Trophoblast cell (in vitro differentiated cells and primary cell): Measurements from ENCODE around the gene AKTIP. TPM values are rescaled to one million over a fixed set of nuclear protein-coding genes. Genes with fewer than 3 reads are reported as not detected.
A peak's percentile ranks its signal among the peaks of the same experiment; 100 is the strongest.

Source experiments
- DNase-seq, 2 donors: peaks; one replicate each; pipeline ENCODE4 v3.0.0-alpha.2; 2016
- H2AFZ ChIP-seq: 2 replicates; pipeline ENCODE4 v1.6.1; 2013; ENCODE audit warnings: low read length, moderate library complexity, mild to moderate bottlenecking; ENCODE audit not compliant: insufficient read depth, poor library complexity
- H2AK5ac ChIP-seq: 2 replicates; pipeline ENCODE4 v1.6.1; 2013; ENCODE audit warnings: mild to moderate bottlenecking, low read length
- H2BK120ac ChIP-seq: 2 replicates; pipeline ENCODE4 v1.6.1; 2013; ENCODE audit warnings: low read length, mild to moderate bottlenecking, moderate library complexity; ENCODE audit not compliant: insufficient read depth, poor library complexity
- H2BK12ac ChIP-seq: 2 replicates; pipeline ENCODE4 v1.6.1; 2013; ENCODE audit warnings: mild to moderate bottlenecking, low read length, moderate library complexity
- H2BK5ac ChIP-seq: 2 replicates; pipeline ENCODE4 v1.6.1; 2013; ENCODE audit warnings: low read length, low read depth, moderate library complexity, mild to moderate bottlenecking; ENCODE audit not compliant: poor library complexity
- H3K14ac ChIP-seq: 2 replicates; pipeline ENCODE4 v1.6.1; 2013; ENCODE audit warnings: mild to moderate bottlenecking, low read length
- H3K18ac ChIP-seq: 2 replicates; pipeline ENCODE4 v1.6.1; 2013; ENCODE audit warnings: mild to moderate bottlenecking, low read length
- H3K23ac ChIP-seq: 2 replicates; pipeline ENCODE4 v1.6.1; 2013; ENCODE audit warnings: low read length
- H3K27ac ChIP-seq: 2 replicates; pipeline ENCODE4 v1.5.1; 2013; ENCODE audit warnings: low read depth, mild to moderate bottlenecking, inconsistent platforms, low read length, moderate library complexity
- H3K27me3 ChIP-seq: 2 replicates; pipeline ENCODE4 v1.6.1; 2013; ENCODE audit warnings: inconsistent platforms, mild to moderate bottlenecking, low read length, moderate library complexity; ENCODE audit not compliant: insufficient read depth
- H3K36me3 ChIP-seq, 2 experiments: 1 replicate in 1 of 2; 2 replicates in 1 of 2; pipeline ENCODE4 v1.6.1; 2013; ENCODE audit warnings: low read length in 2 of 2, mild to moderate bottlenecking in 2 of 2, moderate library complexity in 1 of 2; ENCODE audit not compliant: insufficient read depth in 2 of 2, control insufficient read depth in 1 of 2
- H3K4ac ChIP-seq: 2 replicates; pipeline ENCODE4 v1.6.1; 2013; ENCODE audit warnings: low read depth, mild to moderate bottlenecking, low read length, moderate library complexity
- H3K4me1 ChIP-seq, 2 experiments: 1 replicate in 1 of 2; 2 replicates in 1 of 2; pipeline ENCODE4 v1.6.1; 2013; ENCODE audit warnings: low read length in 2 of 2, mild to moderate bottlenecking in 2 of 2, moderate library complexity in 1 of 2; ENCODE audit not compliant: insufficient read depth in 2 of 2, control insufficient read depth in 1 of 2
- H3K4me2 ChIP-seq: 2 replicates; pipeline ENCODE4 v1.6.1; 2013; ENCODE audit warnings: inconsistent platforms, mild to moderate bottlenecking, low read length, moderate library complexity
- H3K4me3 ChIP-seq: 2 replicates; pipeline ENCODE4 v1.5.1; 2013; ENCODE audit warnings: mild to moderate bottlenecking, low read depth, low read length, inconsistent platforms
- H3K79me1 ChIP-seq: one replicate; pipeline ENCODE4 v1.6.1; 2013; ENCODE audit warnings: low read length
- H3K79me2 ChIP-seq: 2 replicates; pipeline ENCODE4 v1.6.1; 2013; ENCODE audit warnings: low read length, mild to moderate bottlenecking; ENCODE audit not compliant: control insufficient read depth, insufficient read depth, poor library complexity
- H3K9ac ChIP-seq: 2 replicates; pipeline ENCODE4 v1.6.1; 2013; ENCODE audit warnings: mild to moderate bottlenecking, low read length
- H3K9me3 ChIP-seq: 2 replicates; pipeline ENCODE4 v1.6.1; 2013; ENCODE audit warnings: low read depth, mild to moderate bottlenecking, control low read depth, inconsistent platforms, low read length; ENCODE audit not compliant: insufficient read depth
- H4K12ac ChIP-seq: 2 replicates; pipeline ENCODE4 v1.6.1; 2013; ENCODE audit warnings: low read depth, mild to moderate bottlenecking, low read length, moderate library complexity
- H4K8ac ChIP-seq: 2 replicates; pipeline ENCODE4 v1.6.1; 2013; ENCODE audit warnings: low read depth, mild to moderate bottlenecking, low read length, moderate library complexity
- H4K91ac ChIP-seq: one replicate; pipeline ENCODE4 v1.6.1; 2013; ENCODE audit warnings: low read depth, mild to moderate bottlenecking, low read length, moderate library complexity
- WGBS: extraction: QIAGEN DNeasy Blood & Tissue Kit; methylation state at CpG from one replicate; pipeline ENCODE4 v1.1.7; 2013; ENCODE audit warnings: missing lambda C conversion rate; ENCODE audit not compliant: insufficient read length, insufficient coverage; ENCODE audit errors: extremely low coverage; 5-methylcytosine and 5-hydroxymethylcytosine counted together
- polyA plus RNA-seq: library from polyadenylated mRNA; stranded (reverse); fragments of 200-250 nt; gene quantifications from 2 replicates; pipeline ENCODE4 v1.2.3, GENCODE V29; 2013

The AKTIP gene
- polyA plus RNA-seq: 35.9 and 37.5 TPM in 2 replicates

DNA sequence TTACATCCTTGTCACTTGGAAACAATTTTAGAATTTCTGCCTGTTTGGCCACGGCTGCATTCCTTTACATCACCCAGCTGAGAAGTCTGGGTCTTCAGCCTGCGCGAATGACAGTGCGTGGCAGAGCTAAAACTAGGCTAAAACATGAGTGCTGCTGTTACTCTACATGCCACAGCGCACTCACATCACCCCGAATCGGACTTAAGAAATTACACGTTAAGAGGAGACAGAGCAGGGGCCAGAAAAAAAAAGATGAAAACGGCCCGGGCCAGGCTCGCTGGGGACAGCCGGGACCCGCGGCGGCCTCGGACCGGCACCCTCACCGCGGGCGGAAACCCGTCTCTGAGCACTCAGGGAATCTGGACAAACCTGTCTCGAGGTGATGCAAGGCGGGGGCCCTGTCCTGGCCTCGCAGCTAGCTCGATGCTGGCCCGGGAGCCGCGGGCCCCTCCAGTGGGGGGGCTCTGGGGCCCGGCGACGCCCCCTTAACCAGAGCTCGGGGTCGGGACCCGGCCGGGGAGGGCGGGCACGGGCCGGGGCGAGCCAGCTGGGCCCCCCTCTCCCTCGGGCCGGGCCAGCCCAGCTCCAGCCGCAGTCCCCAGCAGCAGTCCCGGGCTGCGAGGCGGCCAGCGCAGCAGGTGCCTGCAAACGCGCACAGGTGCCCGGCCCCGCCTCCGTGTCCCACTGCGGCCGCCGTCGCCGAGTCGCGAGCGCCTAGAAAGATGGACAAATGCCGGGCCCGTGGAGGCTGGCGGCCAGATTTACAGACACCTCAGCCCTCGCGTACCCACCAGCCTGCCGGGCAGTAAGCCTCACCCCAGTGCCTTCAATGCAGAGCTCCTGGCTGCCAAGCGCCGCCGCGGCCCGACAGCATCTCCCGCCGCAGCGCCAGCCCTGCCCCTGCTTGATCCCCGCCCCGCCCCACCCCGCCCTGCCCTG, at the start of gene AKTIP:
TSS of gene AKTIP (minus strand) at position 879 of the 939 bp plus-strand sequence. CDS start 2,950 bp downstream, outside the sequence.
- H3K79me2 ChIP-seq: peaks cover 9% of the 10 kb centered on the region
- peak within 1 kb of the TSS; percentile 97 for H2BK120ac ChIP-seq
- H2AFZ ChIP-seq: peak within 1 kb of the TSS; percentile 56
- no peaks in the 10 kb centered on the region for H3K27me3 ChIP-seq
- no peaks in the 10 kb centered on the region for H3K9me3 ChIP-seq
- WGBS: no CpG with 5 or more reads among the region's 76 CpGs
- peak within 1 kb of the TSS; percentile 78 for H3K9ac ChIP-seq
- peak within 1 kb of the TSS; percentile 97 for H4K8ac ChIP-seq
- peaks cover 23% of the 10 kb centered on the region for H3K79me1 ChIP-seq
- peak within 1 kb of the TSS; percentile 94 for H3K27ac ChIP-seq
- H3K4me2 ChIP-seq: peak within 1 kb of the TSS; percentile 84
- H2BK12ac ChIP-seq: peak within 1 kb of the TSS; percentile 84
- H3K4me3 ChIP-seq: peak within 1 kb of the TSS; percentile 95
- peaks cover 3 to 5% of the 10 kb centered on the region in 2 experiments for H3K36me3 ChIP-seq
- H3K4ac ChIP-seq: peak within 1 kb of the TSS; percentile 98
- peak within 1 kb of the TSS; percentile 99 for H4K91ac ChIP-seq
- H4K12ac ChIP-seq: peak within 1 kb of the TSS; percentile 94
- H2BK5ac ChIP-seq: peak within 1 kb of the TSS; percentile 95
- H3K23ac ChIP-seq: no peak within 1 kb of the TSS
- H3K4me1 ChIP-seq: peaks cover 8 to 16% of the 10 kb centered on the region in 2 experiments
- peak within 1 kb of the TSS; percentile 99 for H3K18ac ChIP-seq
- DNase-seq: peak; percentile 95 to 97
- peak within 1 kb of the TSS; percentile 98 for H3K14ac ChIP-seq
- peak within 1 kb of the TSS; percentile 99 for H2AK5ac ChIP-seq

DNA sequence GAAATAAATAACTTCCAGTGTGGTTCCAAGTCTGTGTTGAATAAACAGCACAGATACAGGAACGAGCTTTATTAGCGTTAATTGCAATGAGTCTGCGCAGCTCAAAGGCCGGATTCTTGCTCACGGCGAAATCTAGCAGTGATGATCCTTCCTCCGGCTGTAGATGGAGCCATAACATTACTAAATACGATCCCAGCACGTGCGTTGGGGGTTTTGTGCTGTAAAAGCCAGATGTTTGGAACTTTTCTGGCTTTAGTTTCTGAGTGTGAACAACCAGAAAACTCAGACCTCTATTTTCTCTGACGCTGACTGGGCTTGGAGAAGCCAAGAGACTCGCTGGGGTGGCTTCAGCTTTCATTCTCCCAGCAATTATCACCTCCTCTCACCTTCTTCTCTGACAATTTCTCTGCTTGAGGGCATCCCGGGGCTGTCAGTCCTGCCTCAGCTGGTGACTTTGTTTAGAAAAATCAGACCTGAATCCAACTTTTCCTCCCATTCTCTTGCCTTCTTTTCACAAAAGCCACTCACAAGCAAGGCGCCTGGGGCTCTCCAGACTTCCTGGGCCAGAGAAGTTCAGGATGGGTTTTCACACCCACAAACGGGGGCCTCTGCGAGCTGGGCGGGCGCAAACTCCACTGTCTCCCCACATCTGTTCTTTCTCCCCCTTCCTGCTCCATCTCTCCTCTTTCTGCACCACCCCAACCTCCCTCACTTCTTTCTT, 47.1 kb upstream of the AKTIP start:
- Histone ChIP-seq H2AK5ac (no peak overlapping the region), H3K18ac (no peak overlapping the region), H3K79me1 (no peaks in the 10 kb centered on the region), H4K8ac (no peak overlapping the region), H2AFZ (no peak overlapping the region), H4K12ac (no peak overlapping the region), H2BK12ac (no peak overlapping the region), H2BK5ac (no peak overlapping the region), H3K27me3 (no peaks in the 10 kb centered on the region), H3K4ac (no peak overlapping the region), H3K36me3 (no peaks in the 10 kb centered on the region), H3K79me2 (no peaks in the 10 kb centered on the region), H3K4me3 (no peak overlapping the region), H3K14ac (no peak overlapping the region), H3K27ac (no peak overlapping the region), H3K23ac (no peak overlapping the region), H3K4me1 (peaks cover 4% of the 10 kb centered on the region in 2 experiments), H2BK120ac (no peak overlapping the region), H3K9me3 (no peaks in the 10 kb centered on the region), H4K91ac (no peak overlapping the region), H3K4me2 (no peak overlapping the region), H3K9ac (no peak overlapping the region)
- no CpG with 5 or more reads among the region's 18 CpGs for WGBS
- DNase-seq: peak; percentile 31 to 75

DNA sequence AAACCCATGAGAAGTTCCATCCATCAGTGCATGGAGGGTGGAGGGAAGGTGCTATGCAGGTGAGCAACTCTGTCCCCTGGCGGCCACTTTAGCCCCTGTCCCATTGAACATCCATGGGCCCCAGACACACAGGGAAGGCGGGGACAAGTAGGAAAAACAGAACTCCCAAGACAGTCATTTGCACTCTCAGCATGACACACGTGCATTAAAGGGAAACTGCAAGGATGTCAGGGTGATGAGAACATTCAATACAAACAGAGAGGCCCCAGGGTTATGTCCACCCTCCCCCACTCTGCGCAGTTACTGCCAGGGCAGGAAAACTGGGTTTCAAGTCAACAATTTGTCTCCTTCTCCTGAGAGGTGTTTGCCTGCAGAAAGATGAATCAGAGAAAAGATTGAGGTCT, 44.0 kb upstream of the AKTIP start:
- H4K8ac ChIP-seq: no peak overlapping the region
- no peak overlapping the region for H3K9ac ChIP-seq
- no peak overlapping the region for H2AK5ac ChIP-seq
- no peak overlapping the region for H2BK120ac ChIP-seq
- DNase-seq: peak in 1 of 2 donors; percentile 52
- H3K18ac ChIP-seq: no peak overlapping the region
- H3K9me3 ChIP-seq: no peaks in the 10 kb centered on the region
- peaks cover 4% of the 10 kb centered on the region in 2 experiments for H3K4me1 ChIP-seq
- no peak overlapping the region for H2BK5ac ChIP-seq
- WGBS: no CpG with 5 or more reads among the region's 4 CpGs
- H4K12ac ChIP-seq: no peak overlapping the region
- H3K27me3 ChIP-seq: no peaks in the 10 kb centered on the region
- H3K23ac ChIP-seq: no peak overlapping the region
- no peaks in the 10 kb centered on the region for H3K79me1 ChIP-seq
- H2AFZ ChIP-seq: no peak overlapping the region
- no peaks in the 10 kb centered on the region for H3K79me2 ChIP-seq
- H3K36me3 ChIP-seq: no peaks in the 10 kb centered on the region
- no peak overlapping the region for H4K91ac ChIP-seq
- no peak overlapping the region for H3K14ac ChIP-seq
- H2BK12ac ChIP-seq: no peak overlapping the region
- H3K4ac ChIP-seq: no peak overlapping the region
- no peak overlapping the region for H3K4me2 ChIP-seq
- no peak overlapping the region for H3K27ac ChIP-seq
- H3K4me3 ChIP-seq: no peak overlapping the region

DNA sequence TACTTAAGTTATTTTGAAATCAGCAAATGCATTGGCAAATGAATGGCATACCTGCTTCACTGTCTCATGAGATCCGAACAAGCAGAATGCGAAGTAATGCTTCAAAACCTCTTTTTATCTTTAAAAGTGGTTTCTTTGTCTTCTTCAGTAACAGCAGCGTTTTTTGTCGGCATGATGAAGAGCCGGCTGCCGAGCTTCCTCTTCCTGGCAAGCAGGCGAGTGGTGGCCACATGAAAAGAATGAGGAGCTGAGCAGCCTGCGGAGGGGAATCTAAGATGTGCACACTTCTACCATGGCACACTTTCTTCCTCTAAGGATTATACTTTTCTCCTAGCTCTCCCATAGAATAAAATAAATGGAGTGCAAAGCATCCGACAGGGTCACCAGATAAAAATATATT, 42.4 kb upstream of the AKTIP start:
- H2BK5ac ChIP-seq: no peak overlapping the region

More for the DNA sequence above, 42.4 kb upstream of the AKTIP start:
- H3K79me1 ChIP-seq: no peaks in the 10 kb centered on the region
- no peaks in the 10 kb centered on the region for H3K36me3 ChIP-seq
- no peak overlapping the region for H3K27ac ChIP-seq
- peak in 1 of 2 donors; percentile 58 for DNase-seq
- H3K4me1 ChIP-seq: peaks cover 4% of the 10 kb centered on the region in 2 experiments
- no CpG with 5 or more reads among the region's 9 CpGs for WGBS
- no peak overlapping the region for H4K91ac ChIP-seq
- no peak overlapping the region for H3K18ac ChIP-seq
- no peak overlapping the region for H3K9ac ChIP-seq
- H3K14ac ChIP-seq: no peak overlapping the region
- H3K9me3 ChIP-seq: peaks cover 2% of the 10 kb centered on the region
- no peak overlapping the region for H2BK12ac ChIP-seq
- no peak overlapping the region for H3K4me2 ChIP-seq
- no peak overlapping the region for H4K12ac ChIP-seq
- H4K8ac ChIP-seq: no peak overlapping the region
- no peak overlapping the region for H3K4me3 ChIP-seq
- no peak overlapping the region for H2BK120ac ChIP-seq
- no peak overlapping the region for H2AK5ac ChIP-seq
- no peak overlapping the region for H3K4ac ChIP-seq
- no peaks in the 10 kb centered on the region for H3K27me3 ChIP-seq
- H2AFZ ChIP-seq: no peak overlapping the region
- H3K23ac ChIP-seq: no peak overlapping the region
- no peaks in the 10 kb centered on the region for H3K79me2 ChIP-seq
